ENCODE data around the gene HS6ST2.
"Not testable (repeated sequence)": the region's sequence is repeated elsewhere in the genome, so short reads cannot be mapped to it uniquely, and the experiment has no call there.

The HS6ST2 gene

DNA sequence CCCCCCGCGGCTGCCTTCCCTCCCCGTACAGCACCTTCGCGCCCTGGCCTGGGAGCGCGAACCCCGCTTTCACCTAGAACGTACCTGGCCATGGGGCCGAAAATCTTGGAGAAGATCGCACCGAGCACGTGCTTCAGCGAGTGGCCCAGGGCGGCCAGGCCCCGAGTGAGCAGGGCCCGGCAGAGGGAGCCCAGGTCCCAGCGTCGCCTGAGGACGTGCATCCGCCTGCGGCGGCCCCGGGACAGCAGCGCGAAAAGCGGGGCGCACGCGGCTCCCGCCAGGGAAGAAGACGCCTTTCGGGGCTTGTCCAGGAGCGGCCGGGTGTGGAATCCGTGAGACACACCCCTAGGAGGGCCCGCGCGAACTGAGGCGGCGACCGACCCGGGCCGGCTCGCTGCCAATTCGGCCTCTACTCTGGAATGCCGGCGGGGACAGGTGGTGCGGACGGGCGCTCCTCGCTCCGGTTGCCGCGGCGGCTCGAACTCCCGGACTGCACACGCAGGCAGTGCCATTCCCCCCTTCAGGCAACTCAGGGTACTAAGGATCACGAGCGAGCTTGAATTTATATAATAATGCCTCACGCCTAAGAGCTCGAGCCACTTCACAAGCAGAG, at the start of gene HS6ST2:
TSS of gene HS6ST2 (minus strand) at position 539 of the 613 bp plus-strand sequence.
- in situ Hi-C loops (cut with MboI; ENCODE audit: low sequenced_read_pairs), result no loop called here

DNA sequence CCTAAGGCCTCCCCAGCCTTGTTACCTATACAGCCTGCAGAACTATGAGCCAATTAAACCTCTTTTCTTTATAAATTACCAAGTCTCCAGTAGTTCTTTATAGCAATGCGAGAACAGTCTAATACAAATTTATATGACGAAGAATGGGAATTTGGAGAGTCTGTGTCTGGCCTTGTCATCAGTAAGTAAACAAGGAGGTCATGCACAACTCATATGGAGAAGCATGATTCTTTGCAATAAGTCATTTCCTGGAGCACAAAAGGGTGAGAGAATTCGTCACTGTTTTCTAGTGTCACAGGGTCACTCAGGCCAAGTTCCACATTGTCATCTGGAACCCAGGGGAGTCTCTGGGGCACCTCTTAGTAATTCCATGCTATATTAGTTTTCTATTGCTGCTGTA, 49.0 kb upstream of the HS6ST2 start:
- in situ Hi-C loops (cut with MboI; ENCODE audit: low sequenced_read_pairs), result no loop called here

DNA sequence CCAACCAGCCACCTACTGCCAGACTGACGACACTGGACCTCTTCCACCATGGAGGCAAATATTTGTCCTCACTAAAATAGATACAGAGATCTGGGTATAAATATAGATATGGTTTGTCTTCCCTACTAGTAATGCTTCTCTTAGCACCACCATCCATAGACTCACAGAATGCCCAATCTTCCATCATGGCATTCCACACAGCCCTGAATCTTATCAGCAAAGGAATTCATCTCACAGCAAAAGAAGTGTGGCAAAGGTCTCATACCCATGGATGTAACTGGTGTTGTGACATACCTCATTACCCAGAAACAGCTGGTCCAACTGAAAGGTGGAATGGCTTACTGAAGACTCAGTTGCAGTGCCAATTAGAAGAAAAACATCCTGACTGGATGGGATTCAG, 47.2 kb upstream of the HS6ST2 start:
- in situ Hi-C loops (cut with MboI; ENCODE audit: low sequenced_read_pairs), result no loop called here

DNA sequence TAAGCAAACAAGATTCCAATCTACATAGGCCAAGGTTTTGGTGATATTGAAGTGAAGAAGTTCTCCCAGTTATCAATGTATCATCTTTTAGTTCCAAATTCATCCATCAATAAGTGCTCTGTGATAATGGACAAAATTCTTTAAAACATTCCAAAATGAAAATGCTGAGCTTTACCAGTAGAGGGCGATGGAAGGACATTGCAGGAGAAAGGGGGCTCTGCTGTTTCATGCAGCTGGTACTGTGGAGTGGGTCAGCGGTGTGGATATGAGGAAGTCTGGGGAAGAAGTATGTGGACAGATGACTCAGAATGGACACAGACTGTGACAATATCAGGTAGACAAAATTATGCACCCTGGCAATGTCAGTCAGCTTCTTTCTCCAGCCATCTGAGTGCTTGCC, 46.6 kb upstream of the HS6ST2 start:
- in situ Hi-C loops (cut with MboI; ENCODE audit: low sequenced_read_pairs), result no loop called here

DNA sequence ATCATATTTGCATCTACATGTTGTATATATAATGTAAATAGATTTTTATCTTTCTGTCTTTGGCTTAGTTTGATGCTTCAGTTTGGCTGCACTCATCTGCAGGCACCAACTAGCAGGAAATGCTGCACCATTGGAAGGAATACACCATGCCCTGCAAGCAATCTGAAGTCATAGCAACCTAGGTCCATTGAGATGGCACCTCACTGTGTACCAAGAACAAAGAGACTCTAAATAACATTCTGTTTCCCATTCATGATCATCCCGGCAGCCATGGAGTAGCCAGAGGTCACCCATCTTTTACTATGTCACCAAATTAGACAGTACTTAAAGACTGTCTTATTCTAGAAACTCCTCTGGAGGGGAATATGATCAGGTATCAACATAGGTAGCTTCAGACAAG, 40.8 kb upstream of the HS6ST2 start:
- in situ Hi-C loops (cut with MboI; ENCODE audit: low sequenced_read_pairs), result no loop called here

DNA sequence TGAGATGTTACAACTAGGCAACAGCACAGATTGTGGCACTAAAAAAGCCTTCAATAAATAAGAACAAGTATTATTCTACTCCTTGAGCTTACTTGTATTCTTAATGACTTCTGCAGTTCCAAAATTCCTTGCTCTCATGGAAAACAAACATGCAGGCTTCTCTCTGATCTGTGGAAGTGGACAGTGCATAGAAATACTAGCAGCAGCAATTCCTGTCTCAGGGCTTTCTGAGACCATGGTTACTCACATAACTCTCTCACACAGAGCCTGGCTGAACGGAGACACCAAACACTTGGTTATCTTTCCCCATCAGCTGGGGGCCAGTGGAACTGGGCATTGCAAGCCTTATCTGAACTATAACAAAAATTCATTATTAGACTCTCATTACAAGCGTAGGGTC, 32.4 kb upstream of the HS6ST2 start:
- in situ Hi-C loops (cut with MboI; ENCODE audit: low sequenced_read_pairs), result no loop called here

DNA sequence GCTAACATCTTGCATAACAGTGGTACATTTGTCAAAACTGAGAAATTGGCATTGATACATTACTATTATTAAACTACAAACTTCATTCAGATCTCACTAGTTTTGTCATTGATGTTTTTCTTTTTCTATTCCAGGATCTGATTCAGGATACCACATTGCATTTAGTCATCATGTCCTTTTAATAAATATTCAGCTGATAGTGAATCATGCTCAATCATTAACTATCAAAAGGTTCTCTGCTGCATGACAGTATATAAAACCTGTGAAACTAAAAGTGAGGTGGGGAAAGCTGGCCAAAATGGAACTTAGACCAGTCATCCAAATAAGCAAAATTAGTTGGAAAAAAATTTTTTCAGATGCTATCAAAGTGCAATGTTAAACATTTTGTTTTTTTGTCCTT, 28.1 kb upstream of the HS6ST2 start:
- in situ Hi-C loops (cut with MboI; ENCODE audit: low sequenced_read_pairs), result no loop called here

DNA sequence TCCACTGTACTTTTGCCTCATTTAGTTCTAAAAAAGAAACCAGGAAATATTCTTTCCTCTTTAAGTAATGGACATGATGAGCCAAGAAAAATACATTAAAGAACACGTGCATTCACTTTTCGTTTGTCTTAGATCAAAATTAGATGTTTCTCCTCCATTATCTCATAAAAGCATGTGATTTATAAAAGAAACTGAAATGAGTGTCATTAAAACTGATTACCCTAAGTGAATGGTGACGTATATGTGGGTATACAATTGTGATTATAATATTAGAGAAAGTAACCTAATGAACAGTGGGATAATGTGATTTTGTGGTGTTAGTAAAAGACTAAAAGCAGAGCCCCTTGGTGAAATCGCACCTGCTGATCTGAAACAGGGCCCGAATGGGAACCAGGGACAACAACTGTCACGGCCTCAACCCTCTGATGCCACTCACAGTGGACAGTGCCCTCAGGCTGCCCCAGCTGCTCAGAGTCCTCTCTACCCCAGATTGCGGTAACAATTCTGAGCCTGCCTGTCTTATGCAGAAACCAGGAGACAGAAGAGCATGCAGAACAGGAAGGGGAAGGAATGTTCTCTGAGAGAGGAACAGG, 25.7 kb upstream of the HS6ST2 start:
- in situ Hi-C loops (cut with MboI; ENCODE audit: low sequenced_read_pairs), result no loop called here

DNA sequence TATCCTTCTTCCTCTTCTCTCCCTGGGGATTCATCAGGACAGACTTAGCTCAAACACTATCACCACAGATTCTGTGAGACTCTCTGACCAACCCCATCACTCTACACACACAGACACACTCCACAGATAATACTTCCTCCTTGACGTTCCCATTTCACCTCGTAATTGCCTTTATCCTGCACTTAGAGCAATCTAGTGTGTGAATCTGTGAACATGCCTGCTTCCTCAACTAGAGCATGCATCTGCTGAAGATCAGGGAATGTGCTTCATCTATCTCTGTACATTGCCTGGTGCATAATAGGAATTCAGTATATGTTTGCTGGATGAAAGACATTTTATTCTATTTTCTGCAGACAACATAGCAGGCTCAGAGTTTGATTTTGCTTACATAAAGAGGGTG, 25.1 kb upstream of the HS6ST2 start:
- in situ Hi-C loops (cut with MboI; ENCODE audit: low sequenced_read_pairs), result no loop called here

DNA sequence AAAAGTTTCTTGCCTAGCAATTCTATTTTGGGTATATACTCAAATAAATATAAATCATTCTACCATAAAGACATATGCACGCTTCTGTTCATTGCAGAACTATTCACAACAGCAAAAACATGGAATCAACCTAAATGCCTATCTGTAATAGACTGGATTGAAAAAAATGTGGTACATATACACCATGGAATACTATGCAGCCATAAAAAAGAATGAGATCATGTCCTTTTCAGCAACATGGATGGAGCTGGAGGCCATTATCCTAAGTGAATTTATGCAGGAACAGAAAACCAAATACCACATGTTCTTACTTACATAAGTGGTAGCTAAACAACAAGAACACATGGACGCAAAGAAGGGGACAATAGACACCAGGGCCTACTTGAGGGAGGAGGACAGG, 21.6 kb upstream of the HS6ST2 start:
- in situ Hi-C loops (cut with MboI; ENCODE audit: low sequenced_read_pairs), result not testable (repeated sequence)

DNA sequence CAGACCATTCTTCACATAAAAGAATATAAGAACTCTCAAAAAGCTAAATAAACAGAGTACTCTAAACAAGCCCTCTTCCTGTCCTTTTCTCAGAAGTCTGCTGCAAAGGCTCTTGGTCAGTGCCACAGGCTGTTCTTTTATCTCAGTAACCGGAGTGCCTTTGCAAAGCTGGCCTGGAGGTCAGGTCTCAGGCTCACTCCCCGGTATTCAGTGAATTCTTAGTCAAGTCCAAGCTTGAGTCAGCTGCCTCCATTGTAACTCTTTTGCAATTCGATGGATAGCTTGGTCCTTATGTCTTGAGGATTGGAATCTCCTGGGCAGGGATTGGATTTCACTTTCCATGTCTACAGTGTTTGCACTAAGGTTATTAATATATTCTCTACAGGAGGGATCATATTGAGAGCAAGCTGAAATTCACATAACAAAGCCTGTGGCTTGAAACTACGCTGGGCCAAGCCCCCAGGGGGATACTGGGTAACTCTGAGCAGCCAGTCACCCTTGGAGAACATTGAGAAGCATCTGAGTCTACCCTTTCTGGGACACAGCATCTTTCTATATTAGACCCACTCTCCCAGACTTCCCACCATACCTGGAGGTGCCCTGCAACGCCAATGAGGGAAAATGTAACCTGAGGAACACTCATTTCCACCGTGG, 10.0 kb upstream of the HS6ST2 start:
- in situ Hi-C loops (cut with MboI; ENCODE audit: low sequenced_read_pairs), result no loop called here

DNA sequence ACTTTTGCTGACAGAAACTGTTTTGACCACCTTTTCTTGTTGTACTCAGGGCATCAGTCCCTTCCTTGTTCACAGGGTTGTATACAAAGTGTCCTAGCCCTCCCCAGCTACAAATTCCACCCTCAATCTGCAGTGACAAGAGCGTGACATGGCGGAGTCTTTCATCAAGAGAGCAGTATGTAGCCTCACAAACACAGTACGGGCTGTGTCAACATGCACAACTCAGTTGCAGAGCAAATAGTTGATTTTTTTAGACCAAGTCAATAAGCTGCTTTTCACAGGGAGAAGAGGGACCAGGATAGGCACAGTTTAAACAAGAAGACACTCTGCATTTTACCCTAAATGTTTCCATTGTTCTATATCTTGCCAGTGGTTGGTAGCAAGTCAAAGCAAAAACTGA, 8.6 kb upstream of the HS6ST2 start:
- in situ Hi-C loops (cut with MboI; ENCODE audit: low sequenced_read_pairs), result no loop called here

DNA sequence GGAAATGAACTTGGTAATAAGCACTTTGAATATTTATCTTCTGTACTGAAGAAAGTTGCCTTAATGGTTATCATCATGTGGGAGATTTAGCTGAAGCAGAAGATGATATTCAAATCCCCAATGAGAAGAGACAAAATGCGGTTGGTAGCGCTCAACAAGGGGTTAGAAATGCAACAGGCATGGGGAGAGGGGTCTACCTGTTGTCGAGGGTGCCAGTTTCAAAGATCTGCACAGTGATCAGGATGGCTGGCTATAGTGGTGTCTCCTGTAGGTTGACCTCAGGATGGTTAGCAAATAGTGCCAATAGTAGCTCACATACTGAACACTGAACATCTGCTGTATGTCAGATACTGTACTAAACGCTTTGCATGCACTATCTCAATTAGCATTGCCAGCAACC, 7.0 kb upstream of the HS6ST2 start:
- in situ Hi-C loops (cut with MboI; ENCODE audit: low sequenced_read_pairs), result no loop called here

DNA sequence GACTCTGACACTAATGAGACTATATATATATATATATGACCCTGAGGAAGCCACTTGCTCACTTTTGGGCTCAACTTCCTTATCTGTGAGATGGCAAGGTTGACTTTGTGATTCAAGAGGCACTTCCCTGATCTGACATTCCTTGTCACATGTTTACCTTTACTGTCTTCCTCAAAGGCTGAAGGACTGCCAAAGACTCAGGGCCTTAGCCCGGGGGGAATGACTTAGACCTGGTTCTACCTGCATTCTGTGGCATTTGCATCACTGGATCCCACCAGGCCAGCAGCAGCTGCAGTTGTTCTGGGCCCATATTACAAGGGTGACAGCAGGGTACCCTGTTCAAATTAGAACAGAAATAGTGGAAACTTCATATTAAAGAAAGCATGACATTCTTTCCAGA, 3.1 kb upstream of the HS6ST2 start:
- in situ Hi-C loops (cut with MboI; ENCODE audit: low sequenced_read_pairs), result no loop called here

DNA sequence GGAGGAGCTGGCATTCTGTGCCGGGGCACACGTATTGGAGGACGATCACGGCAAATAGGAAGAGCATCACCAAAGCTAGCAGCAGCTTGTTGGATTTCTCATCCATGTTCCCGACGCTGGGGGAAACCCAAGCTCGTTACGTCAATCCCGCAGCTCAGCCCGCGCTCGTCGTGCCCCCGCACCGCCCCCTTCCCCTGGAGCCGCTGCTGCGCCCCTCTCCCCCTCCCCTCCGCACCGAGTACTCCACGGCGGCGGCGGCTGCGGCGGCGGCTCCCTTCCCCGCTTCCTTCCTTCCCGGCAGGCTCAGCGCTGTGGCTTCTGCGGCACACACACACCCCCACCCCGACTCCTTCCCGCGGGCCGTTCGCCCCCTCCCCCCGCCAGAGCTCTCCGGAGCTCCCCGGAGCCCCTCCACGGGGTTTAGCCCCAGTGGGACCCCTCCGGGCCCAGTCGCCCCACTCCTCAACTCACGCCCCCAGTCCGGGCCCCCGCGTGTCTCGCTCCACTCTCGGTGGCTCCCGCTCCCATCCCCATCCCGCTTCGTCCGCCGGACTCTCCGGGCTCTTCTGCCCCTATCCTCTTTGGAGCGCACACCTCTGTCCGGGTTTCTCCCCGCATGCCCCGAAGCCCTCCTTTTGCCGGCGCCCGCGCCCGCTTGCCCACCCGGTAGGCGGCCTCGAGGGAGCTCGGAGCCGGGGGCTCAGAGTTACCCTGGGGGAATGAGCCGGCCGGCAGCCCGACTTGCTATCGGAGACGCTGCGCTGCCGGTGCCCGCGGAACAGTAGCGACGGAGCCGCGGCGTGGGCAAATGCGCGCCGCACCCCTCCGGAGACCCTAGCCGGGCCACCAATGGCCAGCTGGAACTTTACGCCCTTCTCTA, 978 bp downstream of the HS6ST2 start:
- in situ Hi-C loops (cut with MboI; ENCODE audit: low sequenced_read_pairs), result no loop called here

DNA sequence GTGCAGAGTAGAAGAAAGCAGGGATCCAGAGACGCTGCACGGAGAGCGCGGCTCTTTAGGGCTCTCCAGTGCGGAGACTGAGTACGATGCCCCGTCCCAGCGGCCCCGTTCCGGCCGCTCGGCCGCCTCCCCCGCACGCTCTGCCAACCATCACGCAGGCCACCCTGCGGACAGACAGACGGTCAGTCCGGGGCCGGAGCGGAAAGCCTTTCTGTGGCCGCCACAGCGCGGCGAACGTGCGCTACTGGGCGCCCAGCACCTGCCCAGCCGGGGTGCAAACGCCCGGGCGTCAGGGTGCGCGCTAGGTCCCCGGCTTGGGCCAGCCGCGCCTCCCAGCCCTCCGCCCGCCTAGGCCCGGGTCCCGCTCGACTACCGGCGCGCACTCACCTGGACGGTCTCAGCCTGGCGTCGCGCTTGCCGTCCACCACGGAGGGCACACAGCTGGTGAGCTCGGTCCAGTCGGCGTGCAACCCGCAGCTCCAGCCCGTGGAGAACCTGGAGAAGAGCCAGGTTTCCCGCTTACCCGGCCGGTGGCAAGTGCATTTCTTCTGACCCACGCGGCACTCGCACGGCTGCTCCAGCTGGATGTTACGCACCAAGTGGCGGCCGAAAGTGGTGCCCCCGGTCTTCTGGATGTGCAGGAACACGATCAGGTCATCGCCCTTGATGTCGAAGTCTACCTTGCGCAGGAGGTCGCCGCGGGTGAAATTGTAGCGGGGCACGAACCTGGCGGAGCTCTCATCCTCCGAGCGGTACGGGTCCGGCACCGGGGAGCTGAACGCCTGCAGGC, 1.8 kb downstream of the HS6ST2 start:
- in situ Hi-C loops (cut with MboI; ENCODE audit: low sequenced_read_pairs), result no loop called here

DNA sequence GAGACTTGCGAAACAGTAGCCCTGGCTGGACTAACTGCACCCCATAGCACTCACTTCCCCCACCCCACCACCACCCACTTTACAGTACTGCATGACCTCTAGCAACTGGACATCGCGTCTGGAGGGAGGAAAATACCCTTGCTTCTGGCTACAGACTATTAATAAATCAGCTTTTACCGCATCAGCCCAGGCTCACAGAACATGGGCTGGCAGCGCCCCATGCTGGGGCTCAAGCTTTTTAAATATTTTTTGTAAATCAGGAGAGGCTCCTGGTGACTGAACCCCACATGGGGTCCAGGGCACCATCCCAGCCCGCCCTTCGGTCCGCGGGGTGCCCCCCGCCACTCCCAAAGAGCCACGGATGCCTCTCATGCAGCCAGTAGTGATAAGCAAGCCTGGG, 2.7 kb downstream of the HS6ST2 start:
- in situ Hi-C loops (cut with MboI; ENCODE audit: low sequenced_read_pairs), result no loop called here

DNA sequence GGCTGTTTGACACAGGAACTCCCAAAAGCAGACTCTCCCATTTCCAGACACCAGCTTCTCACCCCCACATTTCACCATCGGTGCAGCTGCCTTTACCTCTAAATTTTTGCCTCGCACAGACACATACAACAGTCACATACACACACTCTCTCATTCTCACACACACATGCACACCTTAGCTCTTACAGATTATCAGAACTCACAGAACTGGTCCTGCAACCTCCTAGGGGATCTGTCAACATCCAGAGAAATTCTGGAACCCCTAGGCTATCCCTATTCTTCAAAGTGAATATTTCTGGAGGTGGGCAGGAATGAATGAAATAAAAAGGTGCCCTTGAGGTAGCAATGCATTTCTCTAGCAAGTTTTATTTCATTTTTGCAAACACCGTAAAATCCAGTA, 4.1 kb downstream of the HS6ST2 start:
- in situ Hi-C loops (cut with MboI; ENCODE audit: low sequenced_read_pairs), result no loop called here

DNA sequence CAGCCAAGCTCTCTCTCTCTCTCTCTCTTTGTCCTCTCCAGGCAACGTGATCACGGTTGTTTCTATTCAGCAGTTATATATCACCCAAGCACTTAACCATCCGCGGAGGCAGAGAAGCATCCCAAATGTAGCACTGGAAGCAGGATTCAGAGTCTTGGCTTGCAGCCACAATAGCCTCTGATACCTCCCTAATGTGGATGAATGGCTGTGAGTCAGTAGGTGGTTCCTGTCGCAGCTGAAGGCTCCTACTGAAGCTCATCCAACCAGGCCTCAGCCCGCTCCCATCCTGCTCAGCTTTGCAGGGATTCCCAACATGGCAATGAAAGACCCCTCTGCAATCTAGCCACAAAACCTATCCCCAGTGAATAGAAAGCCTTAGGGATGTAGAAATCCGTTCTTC, 5.1 kb downstream of the HS6ST2 start:
- in situ Hi-C loops (cut with MboI; ENCODE audit: low sequenced_read_pairs), result no loop called here

DNA sequence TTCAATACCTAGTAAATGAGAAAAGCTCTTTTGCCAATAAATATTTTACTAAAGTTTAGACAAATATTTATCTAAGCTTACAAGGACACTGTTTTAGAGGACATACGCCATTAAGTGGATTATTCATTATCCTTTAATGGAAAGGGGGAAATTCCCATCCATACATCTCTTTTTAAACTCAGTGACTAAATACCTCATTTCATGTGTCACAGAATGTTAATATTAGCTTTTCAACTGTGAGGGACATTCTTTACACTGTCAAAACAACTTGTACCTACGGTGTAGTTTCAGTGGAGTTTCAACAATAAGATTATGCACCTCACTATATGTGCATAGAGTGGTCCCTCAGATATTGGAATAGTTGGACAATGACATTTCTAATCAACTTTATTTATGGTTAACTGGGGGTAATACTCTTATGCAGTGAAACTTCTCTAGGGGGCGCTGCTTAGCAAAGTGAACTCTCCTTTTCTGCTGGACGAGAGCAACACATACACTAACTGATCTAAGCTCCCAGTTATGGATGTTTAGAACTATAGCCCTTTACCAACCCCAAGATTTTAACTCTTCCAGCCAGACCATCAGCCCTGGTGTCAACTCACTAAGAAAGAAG, 9.7 kb downstream of the HS6ST2 start:
- in situ Hi-C loops (cut with MboI; ENCODE audit: low sequenced_read_pairs), result no loop called here

Data from HL-60/S4 (cell line).